ENCODE measurements around the gene SLC29A3. TPM values are rescaled to one million over a fixed set of nuclear protein-coding genes. Genes with fewer than 3 reads are reported as not detected.

Gene SLC29A3
- total RNA-seq, 1 experiment from 2014 or later, result 4.4 TPM

GRCh38 chr10:71274901-71275796 lies 43.9 kb upstream of the SLC29A3 start:
- no peak for TF ChIP-seq EZH2phosphoT487 (IDR thresholded peaks at IDR 0.05; ENCODE audit: borderline replicate concordance, low read length)
- peak; percentile 23; the same call in 1 of the 2 replicates for TF ChIP-seq CTCF (conservative IDR thresholded peaks at IDR 0.05; ENCODE audit: low read depth, low read length)
- H3K9ac ChIP-seq (ENCODE audit: low read length), result no peak overlapping the region
- intact Hi-C loops (cut with micrococcal nuclease), result loop anchor here (5.0 kb wide), 1 partner anchor 353 kb away; no protein-coding TSS in a partner anchor
- H3K4me2 ChIP-seq (ENCODE audit: low read length), result no peak overlapping the region
- no peaks in the 10 kb centered on the region for H3K9me2 ChIP-seq (replicated peaks; ENCODE audit: low read length)
- peaks cover 6% of the 10 kb centered on the region; the same call in 1 of the 2 replicates for H3K4me1 ChIP-seq (ENCODE audit: insufficient read depth, low read length)
- CTCF ChIA-PET, result interaction anchor here (0.6 kb wide), 1 partner anchor 44 kb away, joined by 9 read pairs; no protein-coding TSS in a partner anchor
- POLR2A ChIA-PET (ENCODE audit: unreplicated experiment), result no interaction called here
- H3K27ac ChIP-seq (ENCODE audit: low read length), result no peak overlapping the region
- H3F3A ChIP-seq (ENCODE audit: low read length, unreplicated experiment), result no peaks in the 10 kb centered on the region
- H3K36me3 ChIP-seq (ENCODE audit: low read depth, low read length), result no peaks in the 10 kb centered on the region
- DNase-seq (no peak), ATAC-seq (no peak)
- no peaks in the 10 kb centered on the region for H3K79me2 ChIP-seq (ENCODE audit: low read length)
- no peaks in the 10 kb centered on the region for H4K20me1 ChIP-seq (ENCODE audit: low read length)
- no peak overlapping the region for H3K4me3 ChIP-seq (ENCODE audit: low read length)
- H2AFZ ChIP-seq (ENCODE audit: low read length), result no peak overlapping the region
- no peaks in the 10 kb centered on the region for H3K27me3 ChIP-seq (ENCODE audit: low read length)
- no peaks in the 10 kb centered on the region for H3K9me3 ChIP-seq (ENCODE audit: low read length)
- no TSS peak for BruUV-seq (replicated peaks)

GRCh38 chr10:71276873-71277272 lies 42.2 kb upstream of the SLC29A3 start:
- BruUV-seq (replicated peaks), result no TSS peak
- H3K9ac ChIP-seq (ENCODE audit: low read length), result no peak overlapping the region
- no peak overlapping the region for H3K27ac ChIP-seq (ENCODE audit: low read length)
- H3K79me2 ChIP-seq (ENCODE audit: low read length), result no peaks in the 10 kb centered on the region
- ChIA-PET POLR2A (ENCODE audit: unreplicated experiment) (no interaction called here), CTCF (no interaction called here)
- H3K9me3 ChIP-seq (ENCODE audit: low read length), result no peaks in the 10 kb centered on the region
- intact Hi-C loops (cut with micrococcal nuclease), result loop anchor here (5.0 kb wide), 1 partner anchor 355 kb away; no protein-coding TSS in a partner anchor
- H3K27me3 ChIP-seq (ENCODE audit: low read length), result no peaks in the 10 kb centered on the region
- DNase-seq (no peak), ATAC-seq (no peak)
- H2AFZ ChIP-seq (ENCODE audit: low read length), result no peak overlapping the region
- peaks cover 6% of the 10 kb centered on the region; the same call in 1 of the 2 replicates for H3K4me1 ChIP-seq (ENCODE audit: insufficient read depth, low read length)
- H3K36me3 ChIP-seq (ENCODE audit: low read depth, low read length), result no peaks in the 10 kb centered on the region
- no peak overlapping the region for H3K4me3 ChIP-seq (ENCODE audit: low read length)
- TF ChIP-seq EZH2phosphoT487 (IDR thresholded peaks at IDR 0.05; ENCODE audit: borderline replicate concordance, low read length) (no peak), CTCF (conservative IDR thresholded peaks at IDR 0.05; ENCODE audit: low read depth, low read length) (no peak), EZH2 (IDR thresholded peaks at IDR 0.05; ENCODE audit: low read length, unreplicated experiment) (no peak)
- H4K20me1 ChIP-seq (ENCODE audit: low read length), result no peaks in the 10 kb centered on the region
- no peaks in the 10 kb centered on the region for H3F3A ChIP-seq (ENCODE audit: low read length, unreplicated experiment)
- H3K4me2 ChIP-seq (ENCODE audit: low read length), result no peak overlapping the region
- H3K9me2 ChIP-seq (replicated peaks; ENCODE audit: low read length), result no peaks in the 10 kb centered on the region
